Caco-2 (cell line): ENCODE results near the gene ARL5A. TPM values are rescaled to one million over a fixed set of nuclear protein-coding genes. Genes with fewer than 3 reads are reported as not detected.

Experiments
- BruUV-seq: library from RNA; stranded (reverse); fragments of 400-500 nt; replicated peaks from 2 replicates; lab custom pipeline; 2021; lab: Mats Ljungman, UMichigan
- CTCF ChIA-PET: fragments of 300-600 bp; sonication (Branson Sonifier 250); formaldehyde crosslinking; loops from one replicate; lab custom pipeline; 2022; ENCODE audit warnings: antibody characterized with exemption; lab: Charles Lee
- POLR2A ChIA-PET: fragments of 300-600 bp; sonication (Branson Sonifier 250); formaldehyde crosslinking; loops from one replicate; lab custom pipeline; 2022; ENCODE audit warnings: antibody characterized with exemption; lab: Charles Lee
- DNase-seq, 2 experiments: peaks; one replicate each; pipeline versions ENCODE4 v3.0.0 to v3.0.0-alpha.2; 2020 to 2022
- H3K27me3 ChIP-seq: replicated peaks from 2 replicates; pipeline ENCODE4 v1.6.0; 2011; ENCODE audit warnings: low read length; ENCODE audit not compliant: control insufficient read depth, insufficient read depth
- H3K36me3 ChIP-seq: 2 replicates; pipeline ENCODE4 v1.5.1; 2011; ENCODE audit warnings: low read length; ENCODE audit not compliant: control insufficient read depth, insufficient read depth
- H3K4me1 ChIP-seq: fragments of 250-450 bp; sonication (Bioruptor Pico); 2 replicates; pipeline ENCODE4 v1.5.1; 2020; ENCODE audit warnings: mild to moderate bottlenecking
- H3K4me3 ChIP-seq: 2 replicates; pipeline ENCODE4 v1.5.1; 2011; ENCODE audit warnings: low read depth, mild to moderate bottlenecking, control low read depth, low read length
- H3K9me3 ChIP-seq: fragments of 250-450 bp; sonication (Bioruptor Pico); 2 replicates; pipeline ENCODE4 v1.5.1; 2020; ENCODE audit warnings: mild to moderate bottlenecking, moderate library complexity
- H3K27ac Mint-ChIP-seq: one replicate; pipeline ENCODE4 v1.8.0; 2022; ENCODE audit warnings: mixed read lengths; ENCODE audit not compliant: unreplicated experiment
- H3K27me3 Mint-ChIP-seq: one replicate; pipeline ENCODE4 v1.8.0; 2022; ENCODE audit warnings: mixed read lengths; ENCODE audit not compliant: insufficient read depth, unreplicated experiment
- H3K36me3 Mint-ChIP-seq: one replicate; pipeline ENCODE4 v1.8.0; 2022; ENCODE audit warnings: mild to moderate bottlenecking, mixed read lengths; ENCODE audit not compliant: insufficient read depth, unreplicated experiment
- H3K4me1 Mint-ChIP-seq: one replicate; pipeline ENCODE4 v1.8.0; 2022; ENCODE audit warnings: low read depth, mixed read lengths; ENCODE audit not compliant: unreplicated experiment
- H3K4me3 Mint-ChIP-seq: one replicate; pipeline ENCODE4 v1.8.0; 2022; ENCODE audit warnings: mild to moderate bottlenecking, moderate library complexity, mixed read lengths; ENCODE audit not compliant: unreplicated experiment
- H3K9me3 Mint-ChIP-seq: one replicate; pipeline ENCODE4 v1.8.0; 2022; ENCODE audit warnings: mixed read lengths; ENCODE audit not compliant: unreplicated experiment
- intact Hi-C: fragments of 100-400 bp; cut with micrococcal nuclease; formaldehyde crosslinking; loops from one replicate; pipeline ENCODE4 v1.10.0; 2022; ENCODE audit not compliant: unreplicated experiment
- total RNA-seq: library from RNA; stranded (reverse); gene quantifications from 2 replicates; pipeline ENCODE4 v1.2.3, GENCODE V29; 2022
- TF ChIP-seq, protein P1 (sequence below), 2 experiments: fragments of 200-600 bp in 1 of 2; IDR thresholded peaks; 1 replicate in 1 of 2; 2 replicates in 1 of 2; pipeline versions ENCODE4 v1.5.1 to v1.8.0; 2011 to 2022; ENCODE audit warnings: antibody characterized with exemption in 1 of 2, control low read depth in 1 of 2, inconsistent platforms in 1 of 2, low read depth in 1 of 2, low read length in 1 of 2, mild to moderate bottlenecking in 1 of 2, moderate library complexity in 1 of 2; ENCODE audit not compliant: insufficient read depth in 1 of 2, severe bottlenecking in 1 of 2, unreplicated experiment in 1 of 2

ARL5A gene
- total RNA-seq, 1 experiment from 2014 or later = 58.3 TPM

DNA sequence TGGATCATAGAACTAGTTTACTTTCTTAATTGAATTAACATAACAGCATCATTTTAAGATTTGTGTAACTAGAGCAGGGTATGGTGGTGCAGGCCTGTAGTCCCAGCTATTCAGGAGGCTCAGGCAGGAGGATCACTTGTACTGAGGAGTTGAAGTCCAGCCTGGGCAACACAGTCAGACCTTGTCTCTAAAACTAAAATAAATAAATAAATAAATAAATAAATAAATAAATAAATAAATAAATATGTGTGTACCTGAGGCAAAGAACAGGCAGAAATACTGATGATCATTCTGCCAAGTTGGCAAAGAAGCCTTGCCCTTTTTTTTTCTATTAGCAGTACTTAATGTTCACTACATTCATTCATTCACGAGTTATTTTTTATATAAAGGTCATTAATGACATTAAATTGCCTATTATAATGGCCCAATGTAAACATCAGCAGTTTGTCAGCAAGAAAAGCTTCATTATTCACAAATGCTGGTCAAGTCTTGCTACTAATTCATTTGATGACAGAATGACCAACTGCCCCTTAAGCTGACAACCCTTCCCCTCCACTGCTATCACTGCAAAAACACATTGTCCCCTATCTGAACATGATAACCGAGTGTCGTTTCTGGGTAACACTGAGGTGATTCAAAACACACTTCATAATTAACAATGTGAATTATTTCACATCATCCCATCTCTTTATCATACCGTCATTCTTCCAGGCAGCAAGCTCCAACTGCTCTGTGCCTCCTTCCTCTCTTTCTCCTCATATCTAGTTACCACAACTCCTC, 39.0 kb downstream of the ARL5A start:
- H3K4me1 Mint-ChIP-seq = no peaks in the 10 kb centered on the region
- H3K4me3 Mint-ChIP-seq = no peak overlapping the region
- no peaks in the 10 kb centered on the region for H3K4me1 ChIP-seq
- no peak overlapping the region for H3K27ac Mint-ChIP-seq
- H3K4me3 ChIP-seq = no peak overlapping the region
- POLR2A ChIA-PET = no interaction called here
- intact Hi-C loops = no loop called here
- H3K27me3 ChIP-seq = no peaks in the 10 kb centered on the region
- DNase-seq = no peak
- H3K9me3 ChIP-seq = no peaks in the 10 kb centered on the region
- BruUV-seq = no TSS peak
- H3K36me3 Mint-ChIP-seq = peaks cover 11% of the 10 kb centered on the region
- no peaks in the 10 kb centered on the region for H3K36me3 ChIP-seq
- CTCF ChIA-PET = no interaction called here
- TF ChIP-seq, protein P1, sequence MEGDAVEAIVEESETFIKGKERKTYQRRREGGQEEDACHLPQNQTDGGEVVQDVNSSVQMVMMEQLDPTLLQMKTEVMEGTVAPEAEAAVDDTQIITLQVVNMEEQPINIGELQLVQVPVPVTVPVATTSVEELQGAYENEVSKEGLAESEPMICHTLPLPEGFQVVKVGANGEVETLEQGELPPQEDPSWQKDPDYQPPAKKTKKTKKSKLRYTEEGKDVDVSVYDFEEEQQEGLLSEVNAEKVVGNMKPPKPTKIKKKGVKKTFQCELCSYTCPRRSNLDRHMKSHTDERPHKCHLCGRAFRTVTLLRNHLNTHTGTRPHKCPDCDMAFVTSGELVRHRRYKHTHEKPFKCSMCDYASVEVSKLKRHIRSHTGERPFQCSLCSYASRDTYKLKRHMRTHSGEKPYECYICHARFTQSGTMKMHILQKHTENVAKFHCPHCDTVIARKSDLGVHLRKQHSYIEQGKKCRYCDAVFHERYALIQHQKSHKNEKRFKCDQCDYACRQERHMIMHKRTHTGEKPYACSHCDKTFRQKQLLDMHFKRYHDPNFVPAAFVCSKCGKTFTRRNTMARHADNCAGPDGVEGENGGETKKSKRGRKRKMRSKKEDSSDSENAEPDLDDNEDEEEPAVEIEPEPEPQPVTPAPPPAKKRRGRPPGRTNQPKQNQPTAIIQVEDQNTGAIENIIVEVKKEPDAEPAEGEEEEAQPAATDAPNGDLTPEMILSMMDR (IDR thresholded peaks at IDR 0.05; ENCODE audit: insufficient read depth in 1 of 2, low read depth in 1 of 2, low read length in 1 of 2, severe bottlenecking in 1 of 2, unreplicated experiment in 1 of 2) = no peak
- no peaks in the 10 kb centered on the region for H3K9me3 Mint-ChIP-seq
- no peaks in the 10 kb centered on the region for H3K27me3 Mint-ChIP-seq

GRCh38 chr2:151786483-151786882, 41.7 kb downstream of the ARL5A start:
- TF ChIP-seq, protein P1 (IDR thresholded peaks at IDR 0.05; ENCODE audit: insufficient read depth in 1 of 2, low read depth in 1 of 2, low read length in 1 of 2, severe bottlenecking in 1 of 2, unreplicated experiment in 1 of 2) = no peak
- BruUV-seq = no TSS peak
- Histone ChIP-seq H3K36me3 (no peaks in the 10 kb centered on the region), H3K4me1 (no peaks in the 10 kb centered on the region), H3K27me3 (no peaks in the 10 kb centered on the region), H3K4me3 (no peak overlapping the region), H3K9me3 (no peaks in the 10 kb centered on the region)
- no peak for DNase-seq
- peaks cover 6% of the 10 kb centered on the region for H3K36me3 Mint-ChIP-seq
- H3K9me3 Mint-ChIP-seq = no peaks in the 10 kb centered on the region
- ChIA-PET CTCF (no interaction called here), POLR2A (no interaction called here)
- H3K4me3 Mint-ChIP-seq = no peak overlapping the region
- no peak overlapping the region for H3K27ac Mint-ChIP-seq
- intact Hi-C loops = no loop called here
- H3K4me1 Mint-ChIP-seq = no peaks in the 10 kb centered on the region
- H3K27me3 Mint-ChIP-seq = no peaks in the 10 kb centered on the region

GRCh38 chr2:151786077-151786476, 42.1 kb downstream of the ARL5A start:
- no peaks in the 10 kb centered on the region for H3K4me1 ChIP-seq
- Mint-ChIP-seq H3K36me3 (peaks cover 6% of the 10 kb centered on the region), H3K27me3 (no peaks in the 10 kb centered on the region), H3K4me1 (no peaks in the 10 kb centered on the region), H3K27ac (no peak overlapping the region), H3K9me3 (no peaks in the 10 kb centered on the region), H3K4me3 (no peak overlapping the region)
- no peak for DNase-seq
- H3K36me3 ChIP-seq = no peaks in the 10 kb centered on the region
- POLR2A ChIA-PET = no interaction called here
- H3K27me3 ChIP-seq = no peaks in the 10 kb centered on the region
- no peaks in the 10 kb centered on the region for H3K9me3 ChIP-seq
- intact Hi-C loops = no loop called here
- TF ChIP-seq, protein P1 (IDR thresholded peaks at IDR 0.05; ENCODE audit: insufficient read depth in 1 of 2, low read depth in 1 of 2, low read length in 1 of 2, severe bottlenecking in 1 of 2, unreplicated experiment in 1 of 2) = no peak
- CTCF ChIA-PET = no interaction called here
- BruUV-seq = no TSS peak
- no peak overlapping the region for H3K4me3 ChIP-seq
